ENCODE measurements around the gene PIP5KL1. TPM values are rescaled to one million over a fixed set of nuclear protein-coding genes. Genes with fewer than 3 reads are reported as not detected.

PIP5KL1 gene
- total RNA-seq, 2 experiments from 2014 or later, result 0.95 to 4.4 TPM

GRCh38 chr9:127873886-127874285, 56.7 kb downstream of the PIP5KL1 start:
- Histone ChIP-seq H3K4me1 (ENCODE audit: insufficient read depth, low read length, poor library complexity, severe bottlenecking) (peaks cover 4% of the 10 kb centered on the region), H4K20me1 (ENCODE audit: insufficient read depth, low read length) (no peaks in the 10 kb centered on the region), H3K36me3 (ENCODE audit: insufficient read depth, low read length) (no peaks in the 10 kb centered on the region), H3K4me3 (ENCODE audit: low read depth, low read length, poor library complexity, severe bottlenecking) (no peak overlapping the region), H3K9me2 (ENCODE audit: insufficient read depth, low read length) (no peaks in the 10 kb centered on the region), H3K27ac (ENCODE audit: low read depth, low read length, poor library complexity, severe bottlenecking) (no peak overlapping the region), H3K9me3 (ENCODE audit: low read length) (no peaks in the 10 kb centered on the region), H3K4me2 (ENCODE audit: low read length) (no peak overlapping the region), H3K79me2 (ENCODE audit: insufficient read depth, low read depth, low read length) (no peaks in the 10 kb centered on the region), H2AFZ (ENCODE audit: low read length) (no peak overlapping the region)
- CTCF ChIA-PET (ENCODE audit: unreplicated experiment), result no interaction called here
- no TSS peak for BruUV-seq (replicated peaks)
- intact Hi-C loops (cut with micrococcal nuclease; ENCODE audit: unreplicated experiment), result loop anchor here (5.0 to 10.0 kb wide), 2 partner anchors 52 to 369 kb away; no protein-coding TSS in a partner anchor
- TF ChIP-seq EZH2phosphoT487 (IDR thresholded peaks at IDR 0.05; ENCODE audit: borderline replicate concordance, low read depth, low read length), result no peak
- no peak for TF ChIP-seq CTCF (conservative IDR thresholded peaks at IDR 0.05; ENCODE audit: low read length)
- POLR2A ChIA-PET, result interaction anchor here (0.7 kb wide), 1 partner anchor 104 kb away, joined by 3 read pairs; no protein-coding TSS in a partner anchor
- DNase-seq (ENCODE audit: low spot score), result no peak

DNA sequence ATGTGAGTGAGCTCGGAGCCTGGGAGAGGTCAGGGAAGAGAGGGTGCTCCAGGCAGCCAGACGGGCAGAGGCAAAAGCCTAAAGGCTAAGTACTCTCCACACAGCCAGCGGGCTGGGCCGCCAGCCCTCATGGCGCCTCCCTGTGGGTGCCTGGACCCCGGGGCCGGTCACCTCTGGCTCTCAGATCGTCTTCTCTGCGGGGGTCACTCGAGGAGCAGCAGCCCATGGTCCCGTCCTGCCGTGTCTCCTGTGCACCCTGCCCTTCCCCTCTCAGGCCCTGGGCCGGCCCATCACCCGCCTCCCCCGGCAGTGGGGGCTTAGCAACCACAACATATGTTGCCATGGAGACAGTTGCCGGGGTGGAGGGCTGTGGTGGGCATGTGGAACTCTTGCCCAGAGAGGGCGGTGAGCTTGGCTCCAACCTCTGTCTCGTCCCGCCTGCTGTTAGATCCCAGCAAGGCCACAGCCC, 57.3 kb downstream of the PIP5KL1 start:
- no peaks in the 10 kb centered on the region for H3K4me1 ChIP-seq (ENCODE audit: insufficient read depth, low read length, poor library complexity, severe bottlenecking)
- TF ChIP-seq CTCF (conservative IDR thresholded peaks at IDR 0.05; ENCODE audit: low read length) (no peak), EZH2phosphoT487 (IDR thresholded peaks at IDR 0.05; ENCODE audit: borderline replicate concordance, low read depth, low read length) (no peak)
- H3K4me3 ChIP-seq (ENCODE audit: low read depth, low read length, poor library complexity, severe bottlenecking), result no peak overlapping the region
- H4K20me1 ChIP-seq (ENCODE audit: insufficient read depth, low read length), result no peaks in the 10 kb centered on the region
- POLR2A ChIA-PET, result interaction anchor here (0.6 kb wide), 1 partner anchor 213 kb away, joined by 4 read pairs; no protein-coding TSS in a partner anchor
- no peaks in the 10 kb centered on the region for H3K9me3 ChIP-seq (ENCODE audit: low read length)
- H2AFZ ChIP-seq (ENCODE audit: low read length), result no peak overlapping the region
- DNase-seq (ENCODE audit: low spot score), result no peak
- no peaks in the 10 kb centered on the region for H3K79me2 ChIP-seq (ENCODE audit: insufficient read depth, low read depth, low read length)
- H3K27ac ChIP-seq (ENCODE audit: low read depth, low read length, poor library complexity, severe bottlenecking), result no peak overlapping the region
- CTCF ChIA-PET (ENCODE audit: unreplicated experiment), result no interaction called here
- no peak overlapping the region for H3K4me2 ChIP-seq (ENCODE audit: low read length)
- no peaks in the 10 kb centered on the region for H3K9me2 ChIP-seq (ENCODE audit: insufficient read depth, low read length)
- intact Hi-C loops (cut with micrococcal nuclease; ENCODE audit: unreplicated experiment), result loop anchor here (5.0 to 10.0 kb wide), 2 partner anchors 51 to 368 kb away; no protein-coding TSS in a partner anchor
- H3K36me3 ChIP-seq (ENCODE audit: insufficient read depth, low read length), result no peaks in the 10 kb centered on the region
- BruUV-seq (replicated peaks), result no TSS peak

Data from OCI-LY7 (cell line).